ENCODE results near the gene HDAC9. TPM values are rescaled to one million over a fixed set of nuclear protein-coding genes. Genes with fewer than 3 reads are reported as not detected.

The HDAC9 gene
- total RNA-seq, 4 donors from 2014 or later, result 10.3 to 48.4 (median 12.2) TPM

GRCh38 chr7:18824157-18824556 is 328.6 kb downstream of the HDAC9 start:
- no peak overlapping the region for H3K27ac ChIP-seq
- TF ChIP-seq, protein P1, sequence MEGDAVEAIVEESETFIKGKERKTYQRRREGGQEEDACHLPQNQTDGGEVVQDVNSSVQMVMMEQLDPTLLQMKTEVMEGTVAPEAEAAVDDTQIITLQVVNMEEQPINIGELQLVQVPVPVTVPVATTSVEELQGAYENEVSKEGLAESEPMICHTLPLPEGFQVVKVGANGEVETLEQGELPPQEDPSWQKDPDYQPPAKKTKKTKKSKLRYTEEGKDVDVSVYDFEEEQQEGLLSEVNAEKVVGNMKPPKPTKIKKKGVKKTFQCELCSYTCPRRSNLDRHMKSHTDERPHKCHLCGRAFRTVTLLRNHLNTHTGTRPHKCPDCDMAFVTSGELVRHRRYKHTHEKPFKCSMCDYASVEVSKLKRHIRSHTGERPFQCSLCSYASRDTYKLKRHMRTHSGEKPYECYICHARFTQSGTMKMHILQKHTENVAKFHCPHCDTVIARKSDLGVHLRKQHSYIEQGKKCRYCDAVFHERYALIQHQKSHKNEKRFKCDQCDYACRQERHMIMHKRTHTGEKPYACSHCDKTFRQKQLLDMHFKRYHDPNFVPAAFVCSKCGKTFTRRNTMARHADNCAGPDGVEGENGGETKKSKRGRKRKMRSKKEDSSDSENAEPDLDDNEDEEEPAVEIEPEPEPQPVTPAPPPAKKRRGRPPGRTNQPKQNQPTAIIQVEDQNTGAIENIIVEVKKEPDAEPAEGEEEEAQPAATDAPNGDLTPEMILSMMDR (IDR thresholded peaks at IDR 0.05), result no peak
- TF ChIP-seq EP300 (IDR thresholded peaks at IDR 0.05), result no peak
- TF ChIP-seq POLR2A (IDR thresholded peaks at IDR 0.05), result no peak
- H3K36me3 ChIP-seq, result no peaks in the 10 kb centered on the region
- no peaks in the 10 kb centered on the region for H3K27me3 ChIP-seq
- no peak overlapping the region for H3K4me3 ChIP-seq
- 91 to 100% methylated on average over 2 of the region's 2 CpGs for WGBS, 2 donors
- no peak for DNase-seq (ENCODE audit: low spot score in 2 of 2)
- H3K4me1 ChIP-seq, result peaks cover 0 to 4% (median 0%) of the 10 kb centered on the region in 4 donors
- no peaks in the 10 kb centered on the region for H3K9me3 ChIP-seq

DNA sequence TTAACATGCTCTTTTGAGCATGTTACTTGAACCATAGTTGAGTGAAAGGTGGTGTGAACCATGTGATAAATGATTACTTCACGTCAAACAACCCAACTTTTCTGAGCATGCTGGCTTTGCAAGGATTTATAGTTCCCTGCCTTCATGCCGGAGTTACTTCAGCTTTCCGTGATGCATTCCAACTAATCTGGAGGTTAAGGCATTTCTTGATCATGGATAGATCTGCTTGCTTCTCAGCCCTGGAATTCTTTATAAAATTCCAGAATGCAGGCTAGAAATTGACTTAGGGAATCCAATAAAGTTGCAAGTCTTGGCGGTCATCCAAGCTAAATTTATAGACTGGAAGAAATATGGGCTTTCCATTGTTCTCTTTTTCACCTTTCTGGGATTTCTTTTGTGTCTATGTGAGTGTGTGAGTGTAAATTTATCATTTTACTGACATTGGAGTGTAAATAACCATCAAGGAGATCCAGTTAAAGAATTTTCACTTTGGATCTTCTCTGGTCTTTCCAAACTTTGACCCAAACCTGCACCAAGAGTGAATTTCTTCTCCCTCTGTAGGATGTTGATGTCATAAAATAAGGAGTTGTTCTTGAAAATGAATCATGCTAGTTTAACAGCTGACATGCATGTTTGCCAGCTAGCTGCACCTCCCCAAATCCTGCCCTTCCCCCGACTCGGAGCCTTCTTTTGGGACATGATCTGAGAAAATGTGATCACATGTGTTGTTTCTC is 332.9 kb downstream of the HDAC9 start:
- Histone ChIP-seq H3K27me3 (no peaks in the 10 kb centered on the region), H3K27ac (no peak overlapping the region), H3K4me3 (no peak overlapping the region), H3K36me3 (no peaks in the 10 kb centered on the region), H3K9me3 (no peaks in the 10 kb centered on the region), H3K4me1 (peaks cover 0 to 25% (median 0%) of the 10 kb centered on the region in 4 donors)
- WGBS, 2 donors, result 79 to 80% methylated on average over 6 of the region's 6 CpGs
- no peak for DNase-seq (ENCODE audit: low spot score in 2 of 2)
- TF ChIP-seq EP300 (IDR thresholded peaks at IDR 0.05) (no peak), POLR2A (IDR thresholded peaks at IDR 0.05) (no peak)
- TF ChIP-seq, protein P1 (IDR thresholded peaks at IDR 0.05), result no peak

DNA sequence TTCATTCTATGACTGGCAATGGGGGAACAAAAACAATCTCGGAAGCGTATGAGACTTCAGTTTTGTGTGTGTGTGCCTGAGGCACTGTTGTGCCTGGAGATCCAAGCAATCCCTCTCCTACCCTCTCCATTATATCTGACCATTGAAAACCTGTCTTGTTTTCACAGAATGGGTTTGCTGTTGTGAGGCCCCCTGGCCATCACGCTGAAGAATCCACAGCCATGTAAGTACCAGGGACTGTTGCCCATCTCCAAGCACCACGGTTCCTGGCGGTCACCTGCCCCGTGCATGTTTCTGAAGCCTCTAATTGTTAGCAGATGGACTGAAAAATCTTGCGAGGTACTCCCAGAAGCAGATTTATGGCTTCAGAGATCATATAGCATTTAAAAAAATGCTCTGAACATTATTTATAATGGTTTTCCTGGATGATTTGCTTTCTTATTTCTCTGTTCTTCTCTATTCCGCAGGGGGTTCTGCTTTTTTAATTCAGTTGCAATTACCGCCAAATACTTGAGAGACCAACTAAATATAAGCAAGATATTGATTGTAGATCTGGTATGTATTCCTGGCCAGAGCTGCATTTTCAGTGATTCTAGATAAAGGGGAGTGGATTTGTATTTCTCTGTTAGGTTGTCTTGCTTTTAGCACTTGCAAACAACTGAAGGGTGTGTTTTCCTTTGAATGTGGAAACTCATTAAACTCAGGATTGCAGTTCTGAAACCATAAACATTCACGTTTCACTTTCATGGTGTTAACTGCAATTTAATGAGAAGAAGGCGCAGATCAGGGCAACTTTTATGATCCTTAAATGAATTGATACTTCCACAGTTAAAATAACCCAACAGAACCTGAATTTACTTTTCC is 333.7 kb downstream of the HDAC9 start:
- Histone ChIP-seq H3K36me3 (no peaks in the 10 kb centered on the region), H3K27me3 (no peaks in the 10 kb centered on the region), H3K4me1 (peaks cover 0 to 25% (median 0%) of the 10 kb centered on the region in 4 donors), H3K9me3 (no peaks in the 10 kb centered on the region), H3K27ac (no peak overlapping the region), H3K4me3 (no peak overlapping the region)
- TF ChIP-seq POLR2A (IDR thresholded peaks at IDR 0.05) (no peak), EP300 (IDR thresholded peaks at IDR 0.05) (no peak)
- TF ChIP-seq, protein P1 (IDR thresholded peaks at IDR 0.05), result no peak
- 58 to 60% methylated on average over 11 of the region's 11 CpGs for WGBS, 2 donors
- no peak for DNase-seq (ENCODE audit: low spot score in 2 of 2)

DNA sequence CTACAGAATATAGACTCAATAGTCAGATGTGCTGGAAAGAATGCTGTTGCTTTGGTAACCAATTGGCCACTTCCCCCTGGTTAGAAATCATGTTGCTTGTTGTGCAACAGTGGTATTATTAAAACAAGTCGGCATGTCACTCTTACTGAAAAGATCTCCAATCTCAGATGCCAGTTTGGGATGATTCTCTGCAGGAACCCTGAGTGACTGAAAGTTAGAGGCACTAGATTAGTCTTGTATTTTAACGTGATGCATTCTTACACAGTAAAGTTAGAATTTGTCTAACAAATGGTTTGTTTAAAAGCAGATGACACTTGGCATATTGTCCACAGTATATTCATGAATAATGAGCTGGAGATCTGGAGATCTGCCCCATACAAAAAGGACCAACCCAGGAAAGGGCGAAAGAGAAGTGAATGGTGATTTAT is 334.3 kb downstream of the HDAC9 start:
- whole genome bisulfite sequencing, 2 donors, result 41 to 49% methylated on average over 3 of the region's 3 CpGs
- TF ChIP-seq EP300 (IDR thresholded peaks at IDR 0.05) (peak in 1 of 2 donors; percentile 47), POLR2A (IDR thresholded peaks at IDR 0.05) (no peak)
- DNase-seq (ENCODE audit: low spot score in 2 of 2), result peak in 1 of 2 donors; percentile 63
- no peak overlapping the region for H3K27ac ChIP-seq
- H3K4me1 ChIP-seq, result peaks cover 0 to 28% (median 0%) of the 10 kb centered on the region in 4 donors
- H3K36me3 ChIP-seq, result no peaks in the 10 kb centered on the region
- H3K4me3 ChIP-seq, result no peak overlapping the region
- no peaks in the 10 kb centered on the region for H3K27me3 ChIP-seq
- H3K9me3 ChIP-seq, result no peaks in the 10 kb centered on the region

GRCh38 chr7:18831419-18831818 is 335.9 kb downstream of the HDAC9 start:
- Histone ChIP-seq H3K27ac (no peak overlapping the region), H3K36me3 (no peaks in the 10 kb centered on the region), H3K4me3 (no peak overlapping the region), H3K4me1 (peaks cover 0 to 29% (median 0%) of the 10 kb centered on the region in 4 donors), H3K27me3 (no peaks in the 10 kb centered on the region), H3K9me3 (no peaks in the 10 kb centered on the region)
- no peak for TF ChIP-seq POLR2A (IDR thresholded peaks at IDR 0.05)
- no peak for TF ChIP-seq EP300 (IDR thresholded peaks at IDR 0.05)
- TF ChIP-seq, protein P1 (IDR thresholded peaks at IDR 0.05), result no peak
- WGBS, 2 donors, result 33 to 51% methylated on average over 4 of the region's 4 CpGs
- DNase-seq (ENCODE audit: low spot score in 2 of 2), result no peak
